ENCODE results near the gene PTEN. TPM values are rescaled to one million over a fixed set of nuclear protein-coding genes. Genes with fewer than 3 reads are reported as not detected.

The PTEN gene
- total and polyA plus RNA-seq, 9 of the 15 experiments (the other 6 are each of a cell fraction or from before 2014, with no cell fraction given): 8.4 to 56.9 (median 22.2) TPM

- TF ChIP-seq ZBTB5 (IDR thresholded peaks at IDR 0.05) (no peak), MCM7 (IDR thresholded peaks at IDR 0.05) (no peak), SOX6 (IDR thresholded peaks at IDR 0.05) (peak; percentile 77), ZNF830 (CRISPR knock-in tag; IDR thresholded peaks at IDR 0.05) (no peak), MTA1 (IDR thresholded peaks at IDR 0.05; ENCODE audit: borderline replicate concordance) (peak; percentile 68; the same call in 1 of the 2 replicates), MTF1 (CRISPR knock-in tag; IDR thresholded peaks at IDR 0.05; ENCODE audit: borderline replicate concordance) (no peak), HDAC1 (IDR thresholded peaks at IDR 0.05) (peak in 1 of 2 experiments; percentile 46; a peak in 1 of 4 replicates), CREM (IDR thresholded peaks at IDR 0.05; ENCODE audit: low read depth) (peak; percentile 50; the same call in 1 of the 2 replicates), BRD4 (IDR thresholded peaks at IDR 0.05) (no peak), CEBPG (CRISPR knock-in tag; IDR thresholded peaks at IDR 0.05) (no peak; the same call in 1 of the 2 replicates), CEBPG (tag; conservative IDR thresholded peaks at IDR 0.05 in 1 of 2, IDR thresholded peaks at IDR 0.05 in 1 of 2) (peak; percentile 32 to 43; a peak in 2 of 4 replicates), BHLHE40 (IDR thresholded peaks at IDR 0.05; ENCODE audit: low read length) (no peak), RFX1 (IDR thresholded peaks at IDR 0.05) (no peak), CBX3 (IDR thresholded peaks at IDR 0.05; ENCODE audit: borderline replicate concordance in 1 of 2, low read length in 2 of 2) (0 out of 3 replicates have a peak, but pooled peaks of 1 of the 2 experiments have one; percentile 30), ZNF79 (CRISPR knock-in tag; IDR thresholded peaks at IDR 0.05; ENCODE audit: low read depth) (no peak), DACH1 (IDR thresholded peaks at IDR 0.05; ENCODE audit: partially characterized antibody) (peak; percentile 30), NFYB (IDR thresholded peaks at IDR 0.05; ENCODE audit: extremely low read depth, insufficient read length) (no peak), ZBED1 (IDR thresholded peaks at IDR 0.05) (no peak), MXI1 (IDR thresholded peaks at IDR 0.05; ENCODE audit: low read depth, low read length) (no peak)
- TF ChIP-seq, protein P1, sequence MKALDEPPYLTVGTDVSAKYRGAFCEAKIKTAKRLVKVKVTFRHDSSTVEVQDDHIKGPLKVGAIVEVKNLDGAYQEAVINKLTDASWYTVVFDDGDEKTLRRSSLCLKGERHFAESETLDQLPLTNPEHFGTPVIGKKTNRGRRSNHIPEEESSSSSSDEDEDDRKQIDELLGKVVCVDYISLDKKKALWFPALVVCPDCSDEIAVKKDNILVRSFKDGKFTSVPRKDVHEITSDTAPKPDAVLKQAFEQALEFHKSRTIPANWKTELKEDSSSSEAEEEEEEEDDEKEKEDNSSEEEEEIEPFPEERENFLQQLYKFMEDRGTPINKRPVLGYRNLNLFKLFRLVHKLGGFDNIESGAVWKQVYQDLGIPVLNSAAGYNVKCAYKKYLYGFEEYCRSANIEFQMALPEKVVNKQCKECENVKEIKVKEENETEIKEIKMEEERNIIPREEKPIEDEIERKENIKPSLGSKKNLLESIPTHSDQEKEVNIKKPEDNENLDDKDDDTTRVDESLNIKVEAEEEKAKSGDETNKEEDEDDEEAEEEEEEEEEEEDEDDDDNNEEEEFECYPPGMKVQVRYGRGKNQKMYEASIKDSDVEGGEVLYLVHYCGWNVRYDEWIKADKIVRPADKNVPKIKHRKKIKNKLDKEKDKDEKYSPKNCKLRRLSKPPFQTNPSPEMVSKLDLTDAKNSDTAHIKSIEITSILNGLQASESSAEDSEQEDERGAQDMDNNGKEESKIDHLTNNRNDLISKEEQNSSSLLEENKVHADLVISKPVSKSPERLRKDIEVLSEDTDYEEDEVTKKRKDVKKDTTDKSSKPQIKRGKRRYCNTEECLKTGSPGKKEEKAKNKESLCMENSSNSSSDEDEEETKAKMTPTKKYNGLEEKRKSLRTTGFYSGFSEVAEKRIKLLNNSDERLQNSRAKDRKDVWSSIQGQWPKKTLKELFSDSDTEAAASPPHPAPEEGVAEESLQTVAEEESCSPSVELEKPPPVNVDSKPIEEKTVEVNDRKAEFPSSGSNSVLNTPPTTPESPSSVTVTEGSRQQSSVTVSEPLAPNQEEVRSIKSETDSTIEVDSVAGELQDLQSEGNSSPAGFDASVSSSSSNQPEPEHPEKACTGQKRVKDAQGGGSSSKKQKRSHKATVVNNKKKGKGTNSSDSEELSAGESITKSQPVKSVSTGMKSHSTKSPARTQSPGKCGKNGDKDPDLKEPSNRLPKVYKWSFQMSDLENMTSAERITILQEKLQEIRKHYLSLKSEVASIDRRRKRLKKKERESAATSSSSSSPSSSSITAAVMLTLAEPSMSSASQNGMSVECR (CRISPR knock-in tag; IDR thresholded peaks at IDR 0.05): no peak
- TF ChIP-seq, protein P2, sequence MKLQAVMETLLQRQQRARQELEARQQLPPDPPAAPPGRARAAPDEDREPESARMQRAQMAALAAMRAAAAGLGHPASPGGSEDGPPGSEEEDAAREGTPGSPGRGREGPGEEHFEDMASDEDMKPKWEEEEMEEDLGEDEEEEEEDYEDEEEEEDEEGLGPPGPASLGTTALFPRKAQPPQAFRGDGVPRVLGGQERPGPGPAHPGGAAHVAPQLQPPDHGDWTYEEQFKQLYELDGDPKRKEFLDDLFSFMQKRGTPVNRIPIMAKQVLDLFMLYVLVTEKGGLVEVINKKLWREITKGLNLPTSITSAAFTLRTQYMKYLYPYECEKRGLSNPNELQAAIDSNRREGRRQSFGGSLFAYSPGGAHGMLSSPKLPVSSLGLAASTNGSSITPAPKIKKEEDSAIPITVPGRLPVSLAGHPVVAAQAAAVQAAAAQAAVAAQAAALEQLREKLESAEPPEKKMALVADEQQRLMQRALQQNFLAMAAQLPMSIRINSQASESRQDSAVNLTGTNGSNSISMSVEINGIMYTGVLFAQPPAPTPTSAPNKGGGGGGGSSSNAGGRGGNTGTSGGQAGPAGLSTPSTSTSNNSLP (IDR thresholded peaks at IDR 0.05; ENCODE audit: borderline replicate concordance, low read depth, low read length): 0 out of 2 replicates have a peak, but pooled peaks have one; percentile 40
Measured at GRCh38 chr10:87878664-87879459, 15.4 kb downstream of the PTEN start (continued).

Data from K562 (cell line).